Measurements from ENCODE around the gene NEURL2. TPM values are rescaled to one million over a fixed set of nuclear protein-coding genes. Genes with fewer than 3 reads are reported as not detected.

NEURL2 gene
- total RNA-seq, 4 donors from 2014 or later = 0.29 to 11.5 (median 4.7) TPM

- no peak overlapping the region for H3K4me3 ChIP-seq
- H3K4me1 ChIP-seq = peaks cover 0 to under 1% of the 10 kb centered on the region in 2 donors
- no peaks in the 10 kb centered on the region for H3K36me3 ChIP-seq
- no peaks in the 10 kb centered on the region for H3K9me3 ChIP-seq
- no peaks in the 10 kb centered on the region for H3K27me3 ChIP-seq
- DNase-seq = no peak
- intact Hi-C loops (cut with DNase I; ENCODE audit: low total_unique reads) = no loop called here
- TF ChIP-seq POLR2A (IDR thresholded peaks at IDR 0.05) = no peak
- TF ChIP-seq CTCF (IDR thresholded peaks at IDR 0.05) = no peak
- H3K27ac ChIP-seq = no peak overlapping the region
These were observed 6.3 kb upstream of the NEURL2 start for GRCh38 chr20:45897289-45897688.

- Histone ChIP-seq H3K9me3 (no peaks in the 10 kb centered on the region), H3K36me3 (no peaks in the 10 kb centered on the region), H3K4me3 (no peak overlapping the region), H3K27ac (no peak overlapping the region), H3K4me1 (peaks cover 2 to 6% of the 10 kb centered on the region in 2 donors), H3K27me3 (no peaks in the 10 kb centered on the region)
- no peak for DNase-seq
- TF ChIP-seq POLR2A (IDR thresholded peaks at IDR 0.05) (no peak), CTCF (IDR thresholded peaks at IDR 0.05) (no peak)
- intact Hi-C loops (cut with DNase I; ENCODE audit: low total_unique reads) = no loop called here
These were observed 5.7 kb upstream of the NEURL2 start for GRCh38 chr20:45896641-45897161.

DNA sequence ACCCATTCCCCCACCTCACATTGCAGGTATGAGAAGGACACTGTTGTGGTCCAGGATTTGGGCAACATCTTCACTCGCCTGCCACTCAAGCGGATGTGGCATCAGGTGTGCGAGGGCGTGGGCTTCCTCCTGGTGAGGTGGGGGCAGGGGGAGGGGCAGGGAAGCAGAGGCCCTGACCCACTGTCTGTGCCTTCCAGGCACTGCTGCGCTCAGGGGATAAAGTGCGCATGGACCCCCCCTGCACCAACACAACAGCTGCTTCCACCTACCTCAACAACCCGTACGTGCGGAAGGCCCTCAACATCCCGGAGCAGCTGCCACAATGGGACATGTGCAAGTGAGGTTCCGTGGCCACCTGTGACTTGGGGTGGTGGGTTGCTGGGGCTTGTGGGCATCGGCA lies 3.8 kb upstream of the NEURL2 start:
- DNase-seq = no peak
- TF ChIP-seq POLR2A (IDR thresholded peaks at IDR 0.05) (no peak), CTCF (IDR thresholded peaks at IDR 0.05) (no peak)
- no peaks in the 10 kb centered on the region for H3K9me3 ChIP-seq
- no peak overlapping the region for H3K27ac ChIP-seq
- H3K4me3 ChIP-seq = no peak overlapping the region
- H3K4me1 ChIP-seq = peaks cover 3 to 7% of the 10 kb centered on the region in 2 donors
- no peaks in the 10 kb centered on the region for H3K36me3 ChIP-seq
- no peaks in the 10 kb centered on the region for H3K27me3 ChIP-seq
- intact Hi-C loops (cut with DNase I; ENCODE audit: low total_unique reads) = no loop called here

DNA sequence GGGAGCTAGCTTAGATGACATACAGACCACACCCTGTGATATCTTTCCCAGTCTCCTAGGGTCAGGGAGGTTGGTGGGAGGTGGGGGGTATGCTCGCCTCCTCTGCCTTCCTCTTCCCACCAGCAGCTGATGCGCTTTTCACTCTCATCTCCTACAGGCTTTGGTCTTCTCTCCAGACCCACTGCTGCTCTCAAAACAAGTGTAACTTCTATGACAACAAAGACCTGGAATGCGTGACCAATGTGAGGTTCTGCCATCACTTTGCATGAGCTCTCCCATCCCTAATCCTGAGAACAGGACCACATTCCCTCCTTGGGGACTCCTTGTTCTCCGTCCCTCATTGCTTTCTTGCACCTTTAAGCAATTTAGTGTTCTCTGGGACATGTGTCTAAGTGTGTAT lies 2.8 kb upstream of the NEURL2 start:
- no peak overlapping the region for H3K4me3 ChIP-seq
- DNase-seq = no peak
- intact Hi-C loops (cut with DNase I; ENCODE audit: low total_unique reads) = no loop called here
- peaks cover 3 to 7% of the 10 kb centered on the region in 2 donors for H3K4me1 ChIP-seq
- no peaks in the 10 kb centered on the region for H3K27me3 ChIP-seq
- H3K9me3 ChIP-seq = no peaks in the 10 kb centered on the region
- H3K36me3 ChIP-seq = no peaks in the 10 kb centered on the region
- no peak for TF ChIP-seq CTCF (IDR thresholded peaks at IDR 0.05)
- no peak for TF ChIP-seq POLR2A (IDR thresholded peaks at IDR 0.05)
- H3K27ac ChIP-seq = no peak overlapping the region

GRCh38 chr20:45892828-45893500 lies 2.0 kb upstream of the NEURL2 start:
- no peak overlapping the region for H3K27ac ChIP-seq
- no peaks in the 10 kb centered on the region for H3K9me3 ChIP-seq
- no peak for TF ChIP-seq POLR2A (IDR thresholded peaks at IDR 0.05)
- no peak for TF ChIP-seq CTCF (IDR thresholded peaks at IDR 0.05)
- no peak for DNase-seq
- no peak overlapping the region for H3K4me3 ChIP-seq
- no peaks in the 10 kb centered on the region for H3K36me3 ChIP-seq
- H3K4me1 ChIP-seq = peaks cover 3 to 7% of the 10 kb centered on the region in 2 donors
- intact Hi-C loops (cut with DNase I; ENCODE audit: low total_unique reads) = no loop called here
- no peaks in the 10 kb centered on the region for H3K27me3 ChIP-seq

Data from uterus (tissue), 4 donors.